Activated B cell treated with CpG ODN at 0.5 μM for 24 hours (primary cell): Measurements from ENCODE around the gene TCP1. TPM values are rescaled to one million over a fixed set of nuclear protein-coding genes. Genes with fewer than 3 reads are reported as not detected.
A peak's percentile ranks its signal among the peaks of the same experiment; 100 is the strongest.

Source experiments
- ATAC-seq: fragments of 200-7000 bp; cut with Tn5 transposase; one replicate; pipeline ENCODE4 v1.10.0; 2021; ENCODE audit warnings: low read depth, mild to moderate bottlenecking, moderate library complexity
- CTCF ChIA-PET: fragments of 350-600 bp; sonication (Branson Sonifier 250); formaldehyde crosslinking; loops from one replicate; lab custom pipeline; 2021; ENCODE audit warnings: antibody characterized with exemption; lab: Charles Lee
- POLR2A ChIA-PET: fragments of 350-600 bp; sonication (Branson Sonifier 250); formaldehyde crosslinking; loops from one replicate; lab custom pipeline; 2021; ENCODE audit warnings: antibody characterized with exemption; lab: Charles Lee
- DNase-seq: peaks from one replicate; pipeline ENCODE4 v3.0.0; 2022
- H3K27ac Mint-ChIP-seq: one replicate; pipeline ENCODE4 v1.8.0; 2020; ENCODE audit warnings: mixed read lengths
- H3K27me3 Mint-ChIP-seq: one replicate; pipeline ENCODE4 v1.8.0; 2021; ENCODE audit warnings: mixed read lengths
- H3K36me3 Mint-ChIP-seq: one replicate; pipeline ENCODE4 v1.8.0; 2021; ENCODE audit warnings: low read depth, mixed read lengths
- H3K4me1 Mint-ChIP-seq: one replicate; pipeline ENCODE4 v1.8.0; 2021; ENCODE audit warnings: mixed read lengths
- H3K4me3 Mint-ChIP-seq: one replicate; pipeline ENCODE4 v1.8.0; 2020; ENCODE audit warnings: mild to moderate bottlenecking, mixed read lengths
- H3K9me3 Mint-ChIP-seq: one replicate; pipeline ENCODE4 v1.8.0; 2020; ENCODE audit warnings: mixed read lengths
- intact Hi-C: fragments of 100-400 bp; cut with micrococcal nuclease; formaldehyde crosslinking; loops from one replicate; pipeline ENCODE4 v1.15.1; 2024
- total RNA-seq: library from RNA; stranded (reverse); gene quantifications from 2 replicates; pipeline ENCODE4 v1.2.3, GENCODE V29; 2022
- TF ChIP-seq, protein P1 (sequence below): fragments of 200-600 bp; IDR thresholded peaks from one replicate; pipeline ENCODE4 v1.8.0; 2022; ENCODE audit warnings: antibody characterized with exemption, mild to moderate bottlenecking

Gene TCP1
- total RNA-seq, 1 donor from 2014 or later, result 199 TPM

- Mint-ChIP-seq H3K27me3 (no peaks in the 10 kb centered on the region), H3K36me3 (peaks cover 24% of the 10 kb centered on the region), H3K27ac (peak overlapping the region; percentile 12), H3K4me1 (peaks cover 56% of the 10 kb centered on the region), H3K9me3 (no peaks in the 10 kb centered on the region), H3K4me3 (peak overlapping the region; percentile 89)
- ChIA-PET POLR2A (interaction anchor here (0.6 to 4.8 kb wide), 4 partner anchors 31 to 1077 kb away, joined by 4 to 102 read pairs (median 70); partner anchors contain the start of genes ACAT2, MRPL18, SOD2 and TCP1), CTCF (interaction anchor here (1.1 kb wide), 1 partner anchor 11 kb away, joined by 3 read pairs; no protein-coding TSS in a partner anchor)
- TF ChIP-seq, protein P1, sequence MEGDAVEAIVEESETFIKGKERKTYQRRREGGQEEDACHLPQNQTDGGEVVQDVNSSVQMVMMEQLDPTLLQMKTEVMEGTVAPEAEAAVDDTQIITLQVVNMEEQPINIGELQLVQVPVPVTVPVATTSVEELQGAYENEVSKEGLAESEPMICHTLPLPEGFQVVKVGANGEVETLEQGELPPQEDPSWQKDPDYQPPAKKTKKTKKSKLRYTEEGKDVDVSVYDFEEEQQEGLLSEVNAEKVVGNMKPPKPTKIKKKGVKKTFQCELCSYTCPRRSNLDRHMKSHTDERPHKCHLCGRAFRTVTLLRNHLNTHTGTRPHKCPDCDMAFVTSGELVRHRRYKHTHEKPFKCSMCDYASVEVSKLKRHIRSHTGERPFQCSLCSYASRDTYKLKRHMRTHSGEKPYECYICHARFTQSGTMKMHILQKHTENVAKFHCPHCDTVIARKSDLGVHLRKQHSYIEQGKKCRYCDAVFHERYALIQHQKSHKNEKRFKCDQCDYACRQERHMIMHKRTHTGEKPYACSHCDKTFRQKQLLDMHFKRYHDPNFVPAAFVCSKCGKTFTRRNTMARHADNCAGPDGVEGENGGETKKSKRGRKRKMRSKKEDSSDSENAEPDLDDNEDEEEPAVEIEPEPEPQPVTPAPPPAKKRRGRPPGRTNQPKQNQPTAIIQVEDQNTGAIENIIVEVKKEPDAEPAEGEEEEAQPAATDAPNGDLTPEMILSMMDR, result no peak
- intact Hi-C loops, result no loop called here
- no peak for ATAC-seq
- no peak for DNase-seq
These were observed 59.1 kb downstream of the TCP1 start for GRCh38 chr6:159730332-159730676.

- no peak for DNase-seq
- H3K27ac Mint-ChIP-seq, result peak overlapping the region; percentile 89
- no peaks in the 10 kb centered on the region for H3K27me3 Mint-ChIP-seq
- ATAC-seq, result no peak
- ChIA-PET POLR2A (interaction anchor here (0.6 to 4.8 kb wide), 8 partner anchors 10 to 1076 kb away, joined by 3 to 102 read pairs (median 4); partner anchors contain the start of genes ACAT2, MRPL18, SOD2 and TCP1), CTCF (interaction anchor here (1.1 to 1.4 kb wide), 2 partner anchors 10 to 12 kb away, joined by 3 to 5 read pairs; no protein-coding TSS in a partner anchor)
- TF ChIP-seq, protein P1, result no peak
- H3K36me3 Mint-ChIP-seq, result peaks cover 24% of the 10 kb centered on the region
- peaks cover 52% of the 10 kb centered on the region for H3K4me1 Mint-ChIP-seq
- intact Hi-C loops, result loop anchor here (1.0 to 5.0 kb wide), 3 partner anchors 9 to 203 kb away; no protein-coding TSS in a partner anchor
- H3K9me3 Mint-ChIP-seq, result no peaks in the 10 kb centered on the region
- peak overlapping the region; percentile 89 for H3K4me3 Mint-ChIP-seq
These were observed 59.6 kb downstream of the TCP1 start for GRCh38 chr6:159729598-159730331.

DNA sequence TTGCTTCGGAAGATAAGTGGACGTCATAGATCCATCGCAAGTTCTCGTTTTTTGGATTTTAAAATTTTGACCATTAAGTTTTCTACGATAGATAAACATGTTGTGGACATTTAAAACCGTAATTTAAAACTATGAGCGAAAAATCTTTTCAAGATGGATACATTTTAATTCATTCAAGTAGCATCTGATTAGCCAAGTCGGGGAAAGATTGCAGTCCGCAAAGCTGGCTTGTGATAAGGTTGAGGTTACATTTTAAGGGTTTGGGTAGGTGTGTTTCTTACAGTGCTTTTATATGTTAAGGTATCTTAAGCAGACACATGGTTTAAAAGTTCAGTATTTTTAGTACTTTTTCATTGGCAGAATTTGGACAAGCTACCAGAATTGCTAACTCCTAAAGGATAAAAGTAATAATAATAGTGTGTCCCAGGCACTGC lies 60.9 kb downstream of the TCP1 start:
- TF ChIP-seq, protein P1, result no peak
- DNase-seq (no peak), ATAC-seq (no peak)
- CTCF ChIA-PET, result interaction anchor here (1.4 to 1.5 kb wide), 2 partner anchors 9 to 36 kb away, joined by 5 read pairs; partner anchors contain the start of gene SOD2
- POLR2A ChIA-PET, result interaction anchor here (1.0 to 4.8 kb wide), 6 partner anchors 9 to 250 kb away, joined by 3 to 102 read pairs (median 24); partner anchors contain the start of genes ACAT2, MRPL18, SOD2 and TCP1
- Mint-ChIP-seq H3K4me1 (peaks cover 49% of the 10 kb centered on the region), H3K27me3 (no peaks in the 10 kb centered on the region), H3K9me3 (no peaks in the 10 kb centered on the region), H3K27ac (peak overlapping the region; percentile 89), H3K36me3 (peaks cover 26% of the 10 kb centered on the region), H3K4me3 (peak overlapping the region; percentile 89)
- intact Hi-C loops, result loop anchor here (2.0 to 5.0 kb wide), 2 partner anchors 14 to 204 kb away; no protein-coding TSS in a partner anchor

Other genes with a start within 250 kb of the TCP1 start
- 91.0 and 98.2 TPM in 2 replicates for gene SOD2, start 96.4 kb downstream of the TCP1 start, total RNA-seq
- 124 and 141 TPM in 2 replicates for gene WTAP, start 62.1 kb downstream of the TCP1 start, total RNA-seq
- 82.0 and 87.9 TPM in 2 replicates for gene ACAT2, start 27.6 kb downstream of the TCP1 start, total RNA-seq
- gene MRPL18, start 865 bp upstream of the TCP1 start, total RNA-seq, result 44.7 and 47.7 TPM in 2 replicates
- 0.24 TPM in 1 of 2 replicates, not detected in the other for gene PNLDC1, start 10.7 kb upstream of the TCP1 start, total RNA-seq
- gene MAS1, start 101.4 kb upstream of the TCP1 start, total RNA-seq, result not detected in 2 replicates
- 69.6 and 79.5 TPM in 2 replicates for gene IGF2R, start 179.5 kb upstream of the TCP1 start, total RNA-seq